Heart right ventricle (tissue), 16 donors: ENCODE data around the gene ELMO1. TPM values are rescaled to one million over a fixed set of nuclear protein-coding genes. Genes with fewer than 3 reads are reported as not detected.
A peak's percentile ranks its signal among the peaks of the same experiment; 100 is the strongest.

Experiments used
- ATAC-seq, 8 donors: fragments of 200-7000 bp; cut with Tn5 transposase; one replicate each; pipeline ENCODE4 v1.9.1; 2020; ENCODE audit warnings: mild to moderate bottlenecking in 8 of 8, moderate library complexity in 8 of 8, moderate number of reproducible peaks in 1 of 8
- DNase-seq, 2 donors: peaks; one replicate each; pipeline ENCODE4 v3.0.0-alpha.2; 2020
- H3K27ac ChIP-seq, 10 donors: fragments of 200-600 bp; sonication (generic) in 2 of 10; one replicate each; pipeline versions ENCODE4 v1.5.0 to v1.8.0; 2020 to 2022; ENCODE audit warnings: mild to moderate bottlenecking in 3 of 10
- H3K27me3 ChIP-seq, 7 donors: fragments of 200-600 bp; one replicate each; pipeline ENCODE4 v1.8.0; 2021 to 2022; ENCODE audit warnings: mild to moderate bottlenecking in 2 of 7
- H3K36me3 ChIP-seq, 9 donors: fragments of 200-600 bp; sonication (generic) in 1 of 9; one replicate each; pipeline versions ENCODE4 v1.5.0 to v1.8.0; 2020 to 2022; ENCODE audit warnings: mild to moderate bottlenecking in 2 of 9
- H3K4me1 ChIP-seq, 9 donors: fragments of 200-600 bp; sonication (generic) in 1 of 9; one replicate each; pipeline versions ENCODE4 v1.5.0 to v1.8.0; 2020 to 2022; ENCODE audit warnings: mild to moderate bottlenecking in 4 of 9
- H3K4me3 ChIP-seq, 10 donors: fragments of 200-600 bp; sonication (generic) in 2 of 10; one replicate each; pipeline versions ENCODE4 v1.5.0 to v1.8.0; 2020 to 2022; ENCODE audit warnings: mild to moderate bottlenecking in 7 of 10, moderate library complexity in 2 of 10
- H3K9me3 ChIP-seq, 11 donors: fragments of 200-600 bp in 10 of 11; sonication (generic) in 2 of 11; one replicate each; pipeline versions ENCODE4 v1.5.0 to v1.8.0; 2013 to 2022; ENCODE audit warnings: mild to moderate bottlenecking in 2 of 11, control low read depth in 1 of 11, moderate library complexity in 1 of 11
- WGBS, 2 donors: extraction: QIAGEN DNeasy Blood & Tissue Kit; methylation state at CpG; one replicate each; pipeline ENCODE4 v1.1.7; 2013; ENCODE audit warnings: inconsistent platforms in 1 of 2; 5-methylcytosine and 5-hydroxymethylcytosine counted together
- intact Hi-C, 10 donors: fragments of 100-400 bp; cut with DNase I; formaldehyde crosslinking; loops; one replicate each; pipeline versions ENCODE4 v1.11.1 to v1.14.2; 2022
- polyA plus RNA-seq, 2 donors: library from polyadenylated mRNA; stranded (reverse); fragments of 200-250 nt; gene quantifications; one replicate each; pipeline ENCODE4 v1.2.3, GENCODE V29; 2013
- total RNA-seq, 10 donors: library from RNA; stranded (reverse); fragmentation: NEBNext Ultra II Directional in 3 of 10; extraction: Animal tissue kit (Norgen Biotek cat#: 25700) in 3 of 10; gene quantifications; one replicate each; pipeline versions ENCODE4 v1.2.1 to v1.2.4, GENCODE V29; 2021 to 2023
- TF ChIP-seq, protein P1 (sequence below), 9 donors: fragments of 200-600 bp; sonication (generic) in 2 of 9; IDR thresholded peaks; one replicate each; pipeline versions ENCODE4 v1.5.0 to v1.8.0; 2021 to 2022; ENCODE audit warnings: antibody characterized with exemption in 9 of 9, mild to moderate bottlenecking in 5 of 9, moderate library complexity in 1 of 9
- donor health status: Arrhythmogenic right ventricular cardiomyopathy.
- donor health status: ischemic (EF 13 %, LVEDD 7.1; RV severe dilation, severe dysfunction).
- donor health status: healthy with polysubstance abuse.
- donor health status: DM: no; HTN: yes; CAD: no.
- donor health status: DM: no; HTN: no; CAD: no.
- donor health status: ischemic (EF 25% LVEDD 6.9; RV normal size, moderate dysfunction).
- donor health status: ischemic (EF 25% LVEDD 5.7; RV mildly dilated, moderate dysfunction).
- donor health status: healthy.
- donor health status: DM: yes; HTN: yes; CAD: no.
- donor health status: Ischemic cardiomyopathy.
- donor health status: ischemic (EF 35%, LVEDD 5.7; RV mildly dilated, moderate dysfunction).
- donor health status: nonischemic (EF 11% LVEDD 7.7; RV severe dilation, severe dysfunction).
- donor health status: DM: yes; HTN: yes; CAD: no.
- donor health status: PGD.
- donor health status: ischemic (EF 29% LVEDD 5.4; RV normal size, mild dysfunction).
- donor health status: nonischemic (EF 23%, LVEDD 6.1; RV moderate dilation, normal function).

Gene ELMO1
- total and polyA plus RNA-seq, 12 donors = 8.5 to 18.0 (median 13.9) TPM

DNA sequence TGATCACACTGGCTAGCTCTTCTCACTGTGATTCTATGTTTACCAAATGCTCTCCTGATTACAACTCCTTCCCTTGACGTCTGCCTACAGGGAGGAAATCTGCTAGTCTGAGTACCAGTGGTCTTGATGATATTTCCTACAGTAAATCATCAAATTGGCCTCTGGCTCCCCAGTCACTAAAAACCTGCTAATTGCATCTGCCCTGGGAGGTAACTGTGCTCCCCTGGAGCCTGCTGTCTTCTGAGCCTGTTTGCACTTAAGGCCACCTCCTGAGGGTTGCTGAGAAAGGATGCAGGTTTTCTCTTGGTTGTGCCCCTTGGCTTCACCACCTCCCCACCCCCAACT lies 56.0 kb downstream of the ELMO1 start:
- peak in 1 of 8 donors; percentile 14 for ATAC-seq
- TF ChIP-seq, protein P1, sequence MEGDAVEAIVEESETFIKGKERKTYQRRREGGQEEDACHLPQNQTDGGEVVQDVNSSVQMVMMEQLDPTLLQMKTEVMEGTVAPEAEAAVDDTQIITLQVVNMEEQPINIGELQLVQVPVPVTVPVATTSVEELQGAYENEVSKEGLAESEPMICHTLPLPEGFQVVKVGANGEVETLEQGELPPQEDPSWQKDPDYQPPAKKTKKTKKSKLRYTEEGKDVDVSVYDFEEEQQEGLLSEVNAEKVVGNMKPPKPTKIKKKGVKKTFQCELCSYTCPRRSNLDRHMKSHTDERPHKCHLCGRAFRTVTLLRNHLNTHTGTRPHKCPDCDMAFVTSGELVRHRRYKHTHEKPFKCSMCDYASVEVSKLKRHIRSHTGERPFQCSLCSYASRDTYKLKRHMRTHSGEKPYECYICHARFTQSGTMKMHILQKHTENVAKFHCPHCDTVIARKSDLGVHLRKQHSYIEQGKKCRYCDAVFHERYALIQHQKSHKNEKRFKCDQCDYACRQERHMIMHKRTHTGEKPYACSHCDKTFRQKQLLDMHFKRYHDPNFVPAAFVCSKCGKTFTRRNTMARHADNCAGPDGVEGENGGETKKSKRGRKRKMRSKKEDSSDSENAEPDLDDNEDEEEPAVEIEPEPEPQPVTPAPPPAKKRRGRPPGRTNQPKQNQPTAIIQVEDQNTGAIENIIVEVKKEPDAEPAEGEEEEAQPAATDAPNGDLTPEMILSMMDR (IDR thresholded peaks at IDR 0.05) = no peak
- WGBS, 2 donors = 45 to 57% methylated on average over 1 of the region's 1 CpG
- no peak overlapping the region for H3K4me3 ChIP-seq
- peak overlapping the region in 4 of 10 donors; percentile 1 to 80 (median 48) for H3K27ac ChIP-seq
- no peak for DNase-seq
- peaks cover 4 to 49% (median 31%) of the 10 kb centered on the region in 9 donors for H3K4me1 ChIP-seq
- no peaks in the 10 kb centered on the region for H3K27me3 ChIP-seq
- no peaks in the 10 kb centered on the region for H3K36me3 ChIP-seq
- intact Hi-C loops = loop anchor here in 1 of 10 donors (5.0 kb wide), 1 partner anchor 40 kb away; no protein-coding TSS in a partner anchor
- H3K9me3 ChIP-seq = no peaks in the 10 kb centered on the region

DNA sequence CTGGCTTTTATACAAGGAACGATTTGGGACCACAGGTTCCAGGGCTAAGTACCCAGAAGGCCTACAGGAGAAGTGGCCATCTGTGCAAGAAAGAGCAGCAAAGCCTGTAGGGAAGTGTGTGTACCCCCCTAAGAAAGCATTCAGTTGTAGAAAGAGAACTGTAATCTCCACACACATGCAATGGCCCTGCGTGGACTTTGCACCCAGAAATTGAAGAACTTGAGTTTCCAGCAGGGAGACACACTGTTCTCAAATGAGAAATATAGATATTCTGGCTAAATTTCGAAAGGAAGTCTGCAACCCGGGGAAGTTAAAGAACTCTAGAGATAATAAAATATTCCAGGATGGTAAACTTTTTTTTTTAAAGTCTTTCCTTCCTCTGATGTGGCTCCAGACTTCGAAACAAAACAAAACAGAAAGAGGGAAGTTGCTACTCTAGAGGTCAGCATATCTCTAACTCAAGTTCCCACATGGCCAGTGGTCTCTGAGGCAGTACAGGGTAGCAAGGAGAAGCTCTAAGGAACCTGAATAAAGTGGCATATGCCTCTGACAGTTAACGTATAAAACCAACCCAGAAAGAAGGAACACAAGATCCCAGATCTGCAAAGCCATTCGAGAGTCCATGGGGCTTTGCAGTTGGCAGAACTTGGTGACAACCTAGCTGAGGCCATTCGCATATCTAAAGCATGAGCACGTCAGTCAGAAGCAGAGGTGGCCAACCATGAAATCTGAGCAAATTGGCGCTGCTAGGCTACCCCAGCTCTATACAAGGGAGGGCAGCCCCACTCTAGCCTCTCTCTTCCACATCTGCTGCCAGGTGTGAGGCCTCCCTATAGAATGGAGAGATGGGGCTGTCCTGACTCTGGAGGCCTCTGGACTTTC lies 56.6 kb downstream of the ELMO1 start:
- H3K36me3 ChIP-seq = no peaks in the 10 kb centered on the region
- H3K4me1 ChIP-seq = peaks cover 5 to 49% (median 31%) of the 10 kb centered on the region in 9 donors
- H3K9me3 ChIP-seq = no peaks in the 10 kb centered on the region
- no peaks in the 10 kb centered on the region for H3K27me3 ChIP-seq
- ATAC-seq (peak in 6 of 8 donors; percentile 52 to 73 (median 64)), DNase-seq (no peak)
- WGBS, 2 donors = 67 to 71% methylated on average over 10 of the region's 10 CpGs
- H3K27ac ChIP-seq = peak overlapping the region in 6 of 10 donors; percentile 1 to 80 (median 54)
- intact Hi-C loops = loop anchor here in 1 of 10 donors (5.0 kb wide), 1 partner anchor 40 kb away; no protein-coding TSS in a partner anchor
- TF ChIP-seq, protein P1 (IDR thresholded peaks at IDR 0.05) = no peak
- no peak overlapping the region for H3K4me3 ChIP-seq

DNA sequence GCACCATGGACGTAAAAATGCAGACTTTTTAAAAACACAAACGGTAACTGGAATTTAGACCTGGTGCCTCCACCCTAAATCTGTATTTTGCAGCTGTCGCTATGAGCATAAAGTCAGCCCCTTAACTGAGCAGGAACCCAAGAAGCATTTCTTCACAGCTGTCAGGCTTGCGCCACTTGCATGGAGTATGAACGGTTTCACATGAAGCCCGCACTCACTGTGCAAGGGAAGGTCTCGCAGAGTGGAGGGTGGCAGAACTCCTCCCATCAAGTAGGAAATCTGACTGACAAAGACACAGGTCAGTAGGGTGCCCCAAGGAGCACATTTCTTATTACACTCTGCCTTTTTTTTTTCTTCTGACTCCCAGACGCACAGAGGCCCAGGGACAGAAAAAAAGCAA lies 58.5 kb downstream of the ELMO1 start:
- intact Hi-C loops = loop anchor here in 1 of 10 donors (5.0 kb wide), 1 partner anchor 38 kb away; no protein-coding TSS in a partner anchor
- Histone ChIP-seq H3K4me1 (peaks cover 8 to 64% (median 31%) of the 10 kb centered on the region in 9 donors), H3K36me3 (no peaks in the 10 kb centered on the region), H3K27me3 (no peaks in the 10 kb centered on the region), H3K27ac (peak overlapping the region in 1 of 10 donors; percentile 26), H3K9me3 (no peaks in the 10 kb centered on the region), H3K4me3 (no peak overlapping the region)
- TF ChIP-seq, protein P1 (IDR thresholded peaks at IDR 0.05) = no peak
- 81 to 87% methylated on average over 8 of the region's 8 CpGs for WGBS, 2 donors
- DNase-seq (no peak), ATAC-seq (peak in 1 of 8 donors; percentile 21)

DNA sequence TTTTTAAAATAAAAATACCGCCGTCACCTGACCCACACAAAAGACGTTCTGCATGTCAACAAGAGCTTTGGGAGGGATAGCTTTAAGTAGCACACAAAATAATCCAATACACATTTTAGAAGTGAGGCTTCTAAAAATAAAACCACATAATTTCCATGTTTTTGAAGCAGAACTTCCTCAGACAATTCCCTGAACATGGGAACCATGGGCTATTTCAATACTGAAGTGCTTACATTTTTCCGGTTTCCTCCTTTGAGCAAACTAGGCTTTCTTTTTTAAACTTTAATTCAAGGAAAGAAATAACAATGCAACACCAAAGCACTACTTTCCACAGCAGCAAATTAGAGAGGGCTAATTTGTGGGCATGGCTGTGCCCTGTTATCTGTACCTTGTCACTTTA lies 59.9 kb downstream of the ELMO1 start:
- Histone ChIP-seq H3K27me3 (no peaks in the 10 kb centered on the region), H3K4me1 (peaks cover 8 to 61% (median 24%) of the 10 kb centered on the region in 9 donors), H3K27ac (peak overlapping the region in 6 of 10 donors; percentile 14 to 58 (median 44)), H3K9me3 (no peaks in the 10 kb centered on the region), H3K36me3 (no peaks in the 10 kb centered on the region), H3K4me3 (peak overlapping the region in 3 of 10 donors; percentile 8 to 37 (median 26))
- TF ChIP-seq, protein P1 (IDR thresholded peaks at IDR 0.05) = no peak
- intact Hi-C loops = no loop called here
- DNase-seq (no peak), ATAC-seq (peak in 2 of 8 donors; percentile 29 to 42)
- WGBS, 2 donors = 63 to 65% methylated on average over 4 of the region's 4 CpGs
